ENCODE measurements around the gene RABIF. TPM values are rescaled to one million over a fixed set of nuclear protein-coding genes. Genes with fewer than 3 reads are reported as not detected.
"Not testable (repeated sequence)": the region's sequence is repeated elsewhere in the genome, so short reads cannot be mapped to it uniquely, and the experiment has no call there.

Gene RABIF
- total and polyA plus RNA-seq, 12 donors: 3.1 to 10.6 (median 6.6) TPM

DNA sequence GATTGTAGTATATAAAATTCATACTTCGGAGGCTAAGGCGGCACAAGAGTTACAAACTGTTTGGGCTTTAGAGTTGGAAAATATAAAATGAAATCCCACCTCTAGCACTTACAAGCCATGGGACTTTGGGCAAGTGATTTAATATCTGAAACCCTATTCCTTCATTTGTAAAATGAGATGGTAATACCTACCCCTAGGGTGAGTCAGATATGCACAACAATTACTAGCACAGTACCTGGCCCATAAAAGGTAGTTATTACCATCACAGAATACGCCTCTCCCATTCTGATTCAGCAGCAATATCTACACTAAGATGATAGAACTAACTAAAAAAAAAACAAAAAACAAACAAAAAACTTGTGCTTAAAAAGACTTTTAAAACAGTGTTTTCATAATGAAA lies 34.6 kb upstream of the RABIF start:
- intact Hi-C loops (cut with DNase I): no loop called here
- WGBS, 4 donors: 86 to 92% (median 90%) methylated on average over 3 of the region's 3 CpGs

DNA sequence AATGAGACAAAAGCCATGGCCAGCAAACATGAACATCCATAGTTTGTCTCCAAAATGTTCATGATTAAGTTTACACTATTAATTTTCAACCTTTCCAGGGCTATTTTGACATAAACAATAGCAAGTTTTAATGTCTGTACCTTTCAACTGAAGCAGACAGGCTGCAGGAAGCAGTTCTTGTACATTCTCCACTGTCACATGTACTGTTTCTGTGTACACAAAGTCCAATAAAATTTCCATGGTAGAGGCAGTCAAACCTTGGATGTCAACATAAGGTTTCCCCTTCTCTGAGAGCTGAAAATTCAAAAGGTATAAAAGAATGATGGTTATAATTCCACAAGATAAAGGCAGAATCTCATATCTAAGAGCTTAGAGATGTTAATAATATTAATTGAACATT lies 30.7 kb upstream of the RABIF start:
- Histone ChIP-seq H3K27me3 (no peaks in the 10 kb centered on the region), H3K9me3 (replicated peaks in 1 of 3) (no peaks in the 10 kb centered on the region), H3K4me3 (no peak overlapping the region), H3K4me1 (replicated peaks in 1 of 2) (peaks cover 0 to 13% of the 10 kb centered on the region in 2 donors), H3K27ac (no peak overlapping the region), H3K36me3 (replicated peaks in 1 of 2) (peaks cover 0 to 54% of the 10 kb centered on the region in 2 donors)
- intact Hi-C loops (cut with DNase I): no loop called here
- TF ChIP-seq, protein P1, sequence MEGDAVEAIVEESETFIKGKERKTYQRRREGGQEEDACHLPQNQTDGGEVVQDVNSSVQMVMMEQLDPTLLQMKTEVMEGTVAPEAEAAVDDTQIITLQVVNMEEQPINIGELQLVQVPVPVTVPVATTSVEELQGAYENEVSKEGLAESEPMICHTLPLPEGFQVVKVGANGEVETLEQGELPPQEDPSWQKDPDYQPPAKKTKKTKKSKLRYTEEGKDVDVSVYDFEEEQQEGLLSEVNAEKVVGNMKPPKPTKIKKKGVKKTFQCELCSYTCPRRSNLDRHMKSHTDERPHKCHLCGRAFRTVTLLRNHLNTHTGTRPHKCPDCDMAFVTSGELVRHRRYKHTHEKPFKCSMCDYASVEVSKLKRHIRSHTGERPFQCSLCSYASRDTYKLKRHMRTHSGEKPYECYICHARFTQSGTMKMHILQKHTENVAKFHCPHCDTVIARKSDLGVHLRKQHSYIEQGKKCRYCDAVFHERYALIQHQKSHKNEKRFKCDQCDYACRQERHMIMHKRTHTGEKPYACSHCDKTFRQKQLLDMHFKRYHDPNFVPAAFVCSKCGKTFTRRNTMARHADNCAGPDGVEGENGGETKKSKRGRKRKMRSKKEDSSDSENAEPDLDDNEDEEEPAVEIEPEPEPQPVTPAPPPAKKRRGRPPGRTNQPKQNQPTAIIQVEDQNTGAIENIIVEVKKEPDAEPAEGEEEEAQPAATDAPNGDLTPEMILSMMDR (IDR thresholded peaks at IDR 0.05): no peak
- no peak for TF ChIP-seq POLR2A (IDR thresholded peaks at IDR 0.05)
- DNase-seq: no peak

More for the DNA sequence above, 34.6 kb upstream of the RABIF start:
- no peak overlapping the region for H3K4me3 ChIP-seq
- TF ChIP-seq, protein P1 (IDR thresholded peaks at IDR 0.05): no peak
- TF ChIP-seq POLR2A (IDR thresholded peaks at IDR 0.05): no peak
- no peaks in the 10 kb centered on the region for H3K27me3 ChIP-seq
- H3K4me1 ChIP-seq (replicated peaks in 1 of 2): peaks cover 4 to 18% of the 10 kb centered on the region in 2 donors
- no peak for DNase-seq
- no peak overlapping the region for H3K27ac ChIP-seq
- peaks cover 0 to 16% of the 10 kb centered on the region in 2 donors for H3K36me3 ChIP-seq (replicated peaks in 1 of 2)
- H3K9me3 ChIP-seq (replicated peaks in 1 of 3): no peaks in the 10 kb centered on the region

- no peaks in the 10 kb centered on the region for H3K4me1 ChIP-seq (replicated peaks in 1 of 2)
- no peaks in the 10 kb centered on the region for H3K9me3 ChIP-seq (replicated peaks in 1 of 3)
- TF ChIP-seq POLR2A (IDR thresholded peaks at IDR 0.05): no peak
- TF ChIP-seq, protein P1 (IDR thresholded peaks at IDR 0.05): no peak
- no peak overlapping the region for H3K4me3 ChIP-seq
- intact Hi-C loops (cut with DNase I): no loop called here
- H3K36me3 ChIP-seq (replicated peaks in 1 of 2): peaks cover 0 to 90% of the 10 kb centered on the region in 2 donors
- no peak overlapping the region for H3K27ac ChIP-seq
- H3K27me3 ChIP-seq: no peaks in the 10 kb centered on the region
- DNase-seq: no peak
Measured at GRCh38 chr1:202915146-202915545, 26.2 kb upstream of the RABIF start.

DNA sequence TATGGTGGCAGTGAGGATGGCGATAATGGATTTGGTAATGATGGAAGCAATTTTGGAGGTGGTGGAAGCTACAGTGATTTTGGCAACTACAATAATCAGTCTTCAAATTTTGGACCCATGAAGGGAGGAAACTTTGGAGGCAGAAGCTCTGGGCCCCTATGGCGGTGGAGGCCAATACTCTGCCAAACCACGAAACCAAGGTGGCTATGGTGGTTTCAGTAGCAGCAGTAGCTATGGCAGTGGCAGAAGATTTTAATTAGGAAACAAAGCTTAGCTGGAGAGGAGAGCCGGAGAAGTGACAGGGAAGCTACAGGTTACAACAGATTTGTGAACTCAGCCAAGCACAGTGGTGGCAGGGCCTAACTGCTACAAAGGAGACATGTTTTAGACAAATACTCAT lies 23.5 kb upstream of the RABIF start:
- H3K9me3 ChIP-seq (replicated peaks in 1 of 3); H3K4me3 ChIP-seq; H3K27me3 ChIP-seq; H3K27ac ChIP-seq; intact Hi-C loops (cut with DNase I); H3K4me1 ChIP-seq (replicated peaks in 1 of 2); DNase-seq: not testable (repeated sequence)
- 87 to 93% (median 91%) methylated on average over 4 of the region's 4 CpGs for WGBS, 4 donors
- H3K36me3 ChIP-seq (replicated peaks in 1 of 2): peaks cover 0 to 95% of the 10 kb centered on the region in 2 donors

GRCh38 chr1:202909494-202909893 lies 20.5 kb upstream of the RABIF start:
- Histone ChIP-seq H3K9me3 (replicated peaks in 1 of 3) (no peaks in the 10 kb centered on the region), H3K27me3 (no peaks in the 10 kb centered on the region), H3K4me3 (no peak overlapping the region), H3K27ac (no peak overlapping the region), H3K36me3 (replicated peaks in 1 of 2) (peaks cover 0 to 89% of the 10 kb centered on the region in 2 donors), H3K4me1 (replicated peaks in 1 of 2) (no peaks in the 10 kb centered on the region)
- no peak for DNase-seq
- no peak for TF ChIP-seq POLR2A (IDR thresholded peaks at IDR 0.05)
- TF ChIP-seq, protein P1 (IDR thresholded peaks at IDR 0.05): no peak
- 35 to 56% (median 43%) methylated on average over 1 of the region's 1 CpG for WGBS, 4 donors
- intact Hi-C loops (cut with DNase I): no loop called here

All from adrenal gland (tissue), 12 donors.